HepG2 (cell line): ENCODE measurements around the gene ADPGK. TPM values are rescaled to one million over a fixed set of nuclear protein-coding genes. Genes with fewer than 3 reads are reported as not detected.

Experiments used
- JDP2 ChIP-seq: sonication (generic); formaldehyde crosslinking; IDR thresholded peaks from 2 replicates; pipeline ENCODE4 v1.8.1; 2022; ENCODE audit warnings: missing genetic modification reagents, borderline replicate concordance
- LCORL ChIP-seq, 2 experiments: fragments of 450-650 bp in 1 of 2; sonication (generic) in 1 of 2; formaldehyde crosslinking in 1 of 2; IDR thresholded peaks; 2 replicates each; pipeline versions ENCODE4 v1.5.0 to v1.6.1; 2017 to 2020; ENCODE audit warnings: antibody characterized with exemption in 1 of 2, missing genetic modification reagents in 1 of 2
- MTA1 ChIP-seq: sonication (generic); formaldehyde crosslinking; IDR thresholded peaks from 2 replicates; pipeline ENCODE4 v1.4.0; 2020; ENCODE audit warnings: missing genetic modification reagents, mild to moderate bottlenecking, borderline replicate concordance
- NFAT5 ChIP-seq: sonication (generic); formaldehyde crosslinking; IDR thresholded peaks from 2 replicates; pipeline ENCODE4 v1.4.0; 2020; ENCODE audit warnings: missing genetic modification reagents
- RBAK ChIP-seq: sonication (generic); formaldehyde crosslinking; IDR thresholded peaks from 2 replicates; pipeline ENCODE4 v1.5.1; 2020; ENCODE audit warnings: mild to moderate bottlenecking, missing genetic modification reagents
- SATB2 ChIP-seq: sonication (generic); formaldehyde crosslinking; IDR thresholded peaks from 2 replicates; pipeline ENCODE4 v1.5.0; 2020; ENCODE audit warnings: missing genetic modification reagents
- SP140L ChIP-seq: sonication (generic); formaldehyde crosslinking; IDR thresholded peaks from 2 replicates; pipeline ENCODE4 v1.4.0; 2020; ENCODE audit warnings: missing genetic modification reagents, borderline replicate concordance
- SRSF1 ChIP-seq: fragments of 200-400 bp; formaldehyde crosslinking; optimal IDR thresholded peaks from 2 replicates; pipeline ENCODE3; 2017; ENCODE audit warnings: mild to moderate bottlenecking, low read depth, low read length, moderate library complexity
- STAT6 ChIP-seq: sonication (generic); formaldehyde crosslinking; IDR thresholded peaks from 2 replicates; pipeline ENCODE4 v1.4.0; 2020; ENCODE audit warnings: missing genetic modification reagents, mild to moderate bottlenecking, borderline replicate concordance
- WIZ ChIP-seq: sonication (generic); formaldehyde crosslinking; IDR thresholded peaks from 2 replicates; pipeline ENCODE4 v1.5.1; 2020; ENCODE audit warnings: mild to moderate bottlenecking, missing genetic modification reagents
- ZFP36 ChIP-seq: fragments of 150-350 bp; IDR thresholded peaks from 2 replicates; pipeline ENCODE4 v1.6.1; 2018; ENCODE audit warnings: borderline replicate concordance, low read length, low read depth; ENCODE audit not compliant: partially characterized antibody
- ZFP37 ChIP-seq: sonication (generic); formaldehyde crosslinking; IDR thresholded peaks from 2 replicates; pipeline ENCODE4 v1.4.0; 2020; ENCODE audit warnings: missing genetic modification reagents, borderline replicate concordance
- ZNF382 ChIP-seq: sonication (generic); formaldehyde crosslinking; IDR thresholded peaks from 2 replicates; pipeline ENCODE4 v1.5.0; 2020; ENCODE audit warnings: missing genetic modification reagents, mild to moderate bottlenecking, borderline replicate concordance
- ZNF510 ChIP-seq: sonication (generic); formaldehyde crosslinking; IDR thresholded peaks from 2 replicates; pipeline ENCODE4 v1.4.0; 2020; ENCODE audit warnings: low read depth, mild to moderate bottlenecking, missing genetic modification reagents
- ZNF672 ChIP-seq: sonication (generic); formaldehyde crosslinking; IDR thresholded peaks from 2 replicates; pipeline ENCODE4 v1.8.1; 2022; ENCODE audit warnings: missing genetic modification reagents
- ZNF709 ChIP-seq: sonication (generic); formaldehyde crosslinking; IDR thresholded peaks from 2 replicates; pipeline ENCODE4 v1.5.0; 2020; ENCODE audit warnings: mild to moderate bottlenecking, missing genetic modification reagents
- ZNF746 ChIP-seq: sonication (generic); formaldehyde crosslinking; IDR thresholded peaks from 2 replicates; pipeline ENCODE4 v1.8.0; 2022; ENCODE audit warnings: mild to moderate bottlenecking, missing genetic modification reagents
- ZNF878 ChIP-seq: sonication (generic); formaldehyde crosslinking; IDR thresholded peaks from 2 replicates; pipeline ENCODE4 v1.8.1; 2023; ENCODE audit warnings: mild to moderate bottlenecking, missing genetic modification reagents, moderate library complexity
- ZSCAN12 ChIP-seq: sonication (generic); formaldehyde crosslinking; IDR thresholded peaks from 2 replicates; pipeline ENCODE4 v1.9.0; 2021; ENCODE audit warnings: mild to moderate bottlenecking, missing genetic modification reagents
- polyA plus RNA-seq, 8 experiments: library from polyadenylated mRNA; depleted of rRNA in 3 of 8; stranded (reverse) in 7 of 8; unstranded in 1 of 8; fragments of >200 nt; fragmentation: Illumina TruSeq in 4 of 8; extraction: Trizol in 4 of 8; gene quantifications; 2 replicates each; pipeline versions ENCODE4 v1.2.1 to v1.2.3, GENCODE V29; 2011 to 2016; ENCODE audit warnings: low read depth in 4 of 8, missing spikeins in 1 of 8, mixed read lengths in 1 of 8; ENCODE audit not compliant: insufficient read depth in 1 of 8
- total RNA-seq, 5 experiments: library from RNA; depleted of rRNA; stranded (reverse); fragments of >200 nt; fragmentation: Illumina TruSeq; extraction: Trizol; gene quantifications; 2 replicates each; pipeline ENCODE4 v1.2.3, GENCODE V29; 2016; ENCODE audit warnings: low read depth in 1 of 5
- TF ChIP-seq, protein P1 (sequence below): IDR thresholded peaks from 2 replicates; pipeline ENCODE4 v1.6.1; 2016; ENCODE audit warnings: missing genetic modification reagents, missing compliant biosample characterization

ADPGK gene
- total and polyA plus RNA-seq, 2 of the 13 experiments (the other 11 are each of a cell fraction or from before 2014, with no cell fraction given): 61.6 to 67.5 TPM

DNA sequence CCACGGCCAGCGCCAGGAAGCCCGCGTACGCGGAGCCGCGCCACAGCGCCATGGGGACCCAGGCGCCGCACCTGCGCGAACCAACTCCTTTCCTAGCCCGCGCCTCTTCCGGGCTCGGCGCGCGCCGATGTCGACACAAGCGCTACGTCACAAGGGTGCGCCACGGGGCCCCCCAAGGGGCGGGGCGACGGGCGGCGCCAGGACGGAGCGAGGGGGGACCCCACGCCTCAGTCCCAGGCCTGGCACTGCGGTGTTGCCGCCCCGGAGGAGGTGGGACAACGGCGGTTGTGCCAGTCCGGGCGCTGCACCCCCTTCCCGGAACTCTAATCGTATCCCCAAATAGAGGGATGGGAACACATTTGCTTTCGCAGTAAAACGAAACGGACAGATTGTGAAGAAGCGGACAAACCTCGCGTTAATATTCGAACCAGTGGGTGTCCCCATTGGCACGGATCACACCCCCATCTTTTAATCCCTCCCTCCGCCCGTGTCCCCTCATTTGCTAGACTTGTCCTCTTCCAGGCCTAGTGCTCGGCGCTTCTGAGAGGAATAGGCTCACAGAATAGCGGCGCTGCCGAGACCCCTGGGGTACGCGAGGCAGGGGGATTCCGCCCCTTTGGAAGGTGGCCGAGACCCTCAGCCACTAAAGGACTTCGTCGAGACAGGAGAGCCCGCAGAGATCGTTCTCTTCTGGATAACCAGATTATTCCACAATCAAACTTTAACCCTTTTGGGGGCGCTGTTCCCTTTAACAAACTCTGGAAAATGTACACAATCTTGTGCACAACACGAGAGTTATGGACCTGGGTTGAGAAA, at the start of gene ADPGK (continued):
- TF ChIP-seq NFAT5 (no peak), ZNF746 (CRISPR knock-in tag) (no peak; the same call in 1 of the 2 replicates), SATB2 (no peak), ZNF382 (CRISPR knock-in tag) (no peak), JDP2 (no peak), MTA1 (CRISPR knock-in tag) (peak; percentile 79; the same call in 1 of the 2 replicates), ZFP37 (CRISPR knock-in tag) (no peak), WIZ (CRISPR knock-in tag) (no peak), RBAK (CRISPR knock-in tag) (no peak), ZNF709 (CRISPR knock-in tag) (peak; percentile 77), SP140L (CRISPR knock-in tag) (no peak; the same call in 1 of the 2 replicates), ZNF510 (no peak), STAT6 (CRISPR knock-in tag) (no peak), ZSCAN12 (no peak), LCORL (IDR thresholded peaks at IDR 0.05) (no peak), LCORL (CRISPR knock-in tag; IDR thresholded peaks at IDR 0.05) (0 out of 2 replicates have a peak, but pooled peaks have one; percentile 79), SRSF1 (no peak), ZNF878 (CRISPR knock-in tag) (peak; percentile 44; the same call in 1 of the 2 replicates), ZNF672 (CRISPR knock-in tag) (no peak), ZFP36 (no peak)
- TF ChIP-seq, protein P1, sequence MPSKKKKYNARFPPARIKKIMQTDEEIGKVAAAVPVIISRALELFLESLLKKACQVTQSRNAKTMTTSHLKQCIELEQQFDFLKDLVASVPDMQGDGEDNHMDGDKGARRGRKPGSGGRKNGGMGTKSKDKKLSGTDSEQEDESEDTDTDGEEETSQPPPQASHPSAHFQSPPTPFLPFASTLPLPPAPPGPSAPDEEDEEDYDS (CRISPR knock-in tag): peak; percentile 86
